Activated CD4-positive, alpha-beta T cell treated with anti-CD3 and anti-CD28 coated beads for 36 hours (primary cell): ENCODE measurements around the gene ASPG. TPM values are rescaled to one million over a fixed set of nuclear protein-coding genes. Genes with fewer than 3 reads are reported as not detected.

ENCODE experiments used
- ATAC-seq: fragments of 200-7000 bp; cut with Tn5 transposase; one replicate; pipeline ENCODE4 v1.10.0; 2021; ENCODE audit warnings: mild to moderate bottlenecking, moderate library complexity
- CTCF ChIA-PET: fragments of 350-600 bp; sonication (Branson Sonifier 250); formaldehyde crosslinking; loops from one replicate; lab custom pipeline; 2021; ENCODE audit warnings: antibody characterized with exemption; lab: Charles Lee
- POLR2A ChIA-PET: fragments of 350-600 bp; sonication (Branson Sonifier 250); formaldehyde crosslinking; loops from one replicate; lab custom pipeline; 2021; ENCODE audit warnings: antibody characterized with exemption, inconsistent platforms; lab: Charles Lee
- DNase-seq: peaks from one replicate; pipeline ENCODE4 v3.0.0-alpha.2; 2020
- H3K27ac Mint-ChIP-seq: one replicate; pipeline ENCODE4 v1.8.0; 2021; ENCODE audit warnings: mixed read lengths
- H3K27me3 Mint-ChIP-seq: one replicate; pipeline ENCODE4 v1.8.0; 2021; ENCODE audit warnings: mixed read lengths
- H3K36me3 Mint-ChIP-seq: one replicate; pipeline ENCODE4 v1.8.0; 2021; ENCODE audit warnings: low read depth, mixed read lengths
- H3K4me1 Mint-ChIP-seq: one replicate; pipeline ENCODE4 v1.8.0; 2021; ENCODE audit warnings: mixed read lengths
- H3K4me3 Mint-ChIP-seq: one replicate; pipeline ENCODE4 v1.8.0; 2021; ENCODE audit warnings: mild to moderate bottlenecking, moderate library complexity, mixed read lengths
- H3K9me3 Mint-ChIP-seq: one replicate; pipeline ENCODE4 v1.8.0; 2021; ENCODE audit warnings: low read depth, mixed read lengths
- intact Hi-C, 2 experiments: fragments of 100-400 bp; cut with DNase I in 1 of 2; cut with micrococcal nuclease in 1 of 2; formaldehyde crosslinking; loops; one replicate each; pipeline versions ENCODE4 v1.14.2 to v1.15.1; 2022 to 2024; cut with DNase I, micrococcal nuclease
- total RNA-seq, 2 experiments: library from RNA; stranded (reverse); gene quantifications; one replicate each; pipeline ENCODE4 v1.2.3, GENCODE V29; 2021

Gene ASPG
- total RNA-seq: not detected

DNA sequence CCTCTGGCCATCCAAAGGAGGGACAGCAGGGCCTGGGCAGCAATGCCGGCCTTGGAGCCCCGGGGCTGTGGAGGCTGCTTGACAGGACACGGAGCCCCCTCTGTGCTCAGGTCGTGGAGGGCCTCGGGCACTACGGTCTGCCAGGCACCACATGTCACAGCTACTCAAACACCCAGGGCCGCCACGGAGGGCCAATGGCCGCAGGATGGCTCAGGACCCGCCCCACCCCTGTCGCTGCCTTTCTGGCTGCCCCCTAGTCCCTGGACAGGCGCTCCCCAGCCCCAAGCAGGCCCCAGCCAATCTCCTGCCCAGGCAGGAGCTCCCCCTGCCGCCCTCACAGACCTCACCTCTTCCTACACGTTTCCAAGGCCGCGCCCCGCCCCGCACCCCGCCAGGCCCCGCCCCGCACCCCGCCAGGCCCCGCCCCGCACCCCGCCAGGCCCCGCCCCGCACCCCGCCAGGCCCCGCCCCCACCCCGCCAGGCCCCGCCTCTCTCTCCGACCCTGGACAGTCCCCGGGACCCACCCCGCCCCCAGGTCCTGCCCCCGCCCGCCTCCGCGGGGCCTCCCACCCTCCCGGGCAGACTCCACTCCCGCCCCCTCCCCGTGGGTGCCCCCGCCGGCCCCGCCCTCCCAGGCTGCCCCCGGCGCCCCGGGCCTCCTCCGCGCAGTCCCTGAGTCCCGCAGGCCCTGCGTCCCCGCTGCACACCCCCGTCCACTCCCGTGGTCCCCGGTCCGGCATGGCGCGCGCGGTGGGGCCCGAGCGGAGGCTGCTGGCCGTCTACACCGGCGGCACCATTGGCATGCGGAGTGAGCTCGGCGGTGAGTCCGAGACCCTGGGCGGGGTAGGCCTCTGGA is at the start of gene ASPG:
ASPG (plus strand) TSS at position 669 of the 857 bp plus-strand sequence; CDS start at position 740, 71 bp downstream.
- Mint-ChIP-seq H3K4me3 (no peak within 1 kb of the TSS), H3K27me3 (peaks cover 10% of the 10 kb centered on the region), H3K36me3 (no peaks in the 10 kb centered on the region), H3K9me3 (no peaks in the 10 kb centered on the region), H3K4me1 (no peaks in the 10 kb centered on the region), H3K27ac (no peak within 1 kb of the TSS)
- ChIA-PET CTCF (no interaction called here), POLR2A (no interaction called here)
- ATAC-seq (peak; percentile 64), DNase-seq (peak; percentile 43)
- intact Hi-C loops: no loop called here

DNA sequence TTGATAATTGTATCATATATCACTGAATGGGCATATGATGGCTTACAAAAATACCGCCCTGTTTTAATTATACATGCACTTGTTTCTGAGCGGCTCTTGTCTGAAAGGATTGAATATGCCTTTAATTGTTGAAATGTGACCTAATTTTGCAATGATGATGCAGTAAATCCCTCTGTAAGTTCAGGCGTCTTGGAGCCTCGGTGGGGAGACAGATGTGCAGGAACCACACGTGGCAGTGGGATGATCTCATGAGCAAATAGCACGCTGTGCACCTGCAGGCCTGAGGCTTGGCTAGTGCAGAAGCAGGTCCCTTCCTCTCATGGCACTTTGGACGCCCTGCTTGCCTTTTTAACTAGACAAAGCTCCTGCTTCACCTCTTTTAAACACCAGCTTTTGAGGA is 49.3 kb upstream of the ASPG start:
- Mint-ChIP-seq H3K27ac (no peak overlapping the region), H3K4me1 (no peaks in the 10 kb centered on the region), H3K27me3 (peaks cover 20% of the 10 kb centered on the region), H3K4me3 (no peak overlapping the region), H3K36me3 (no peaks in the 10 kb centered on the region), H3K9me3 (no peaks in the 10 kb centered on the region)
- CTCF ChIA-PET: interaction anchor here (0.8 to 1.4 kb wide), 2 partner anchors 19 to 41 kb away, joined by 3 to 4 read pairs; no protein-coding TSS in a partner anchor
- intact Hi-C loops: no loop called here
- ATAC-seq: no peak
- POLR2A ChIA-PET: no interaction called here
- DNase-seq: no peak

DNA sequence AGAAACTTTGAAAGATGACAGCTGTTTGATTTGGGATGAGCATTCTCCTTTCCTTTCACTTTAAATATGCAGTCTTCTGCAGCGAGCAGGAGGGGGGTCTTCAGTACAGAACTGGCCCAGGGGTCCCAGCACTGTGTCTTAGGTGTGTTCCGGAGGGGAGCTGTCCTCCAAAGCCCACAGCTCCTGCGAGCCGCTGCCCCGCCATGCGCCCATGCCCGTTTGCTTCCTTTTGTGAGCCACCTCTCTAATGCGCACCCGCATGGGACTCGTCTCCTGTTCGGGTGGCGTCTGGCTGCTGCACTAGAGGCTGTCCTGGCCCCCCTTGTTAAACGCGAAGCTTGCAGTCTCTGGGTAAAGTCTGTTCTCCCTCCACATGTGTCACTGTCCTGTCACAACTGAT is 48.4 kb upstream of the ASPG start:
- ATAC-seq (no peak), DNase-seq (no peak)
- Mint-ChIP-seq H3K36me3 (no peaks in the 10 kb centered on the region), H3K27ac (no peak overlapping the region), H3K4me1 (no peaks in the 10 kb centered on the region), H3K9me3 (no peaks in the 10 kb centered on the region), H3K4me3 (no peak overlapping the region), H3K27me3 (peaks cover 20% of the 10 kb centered on the region)
- ChIA-PET CTCF (interaction anchor here (1.0 kb wide), 1 partner anchor 41 kb away, joined by 3 read pairs; no protein-coding TSS in a partner anchor), POLR2A (no interaction called here)
- intact Hi-C loops: no loop called here

DNA sequence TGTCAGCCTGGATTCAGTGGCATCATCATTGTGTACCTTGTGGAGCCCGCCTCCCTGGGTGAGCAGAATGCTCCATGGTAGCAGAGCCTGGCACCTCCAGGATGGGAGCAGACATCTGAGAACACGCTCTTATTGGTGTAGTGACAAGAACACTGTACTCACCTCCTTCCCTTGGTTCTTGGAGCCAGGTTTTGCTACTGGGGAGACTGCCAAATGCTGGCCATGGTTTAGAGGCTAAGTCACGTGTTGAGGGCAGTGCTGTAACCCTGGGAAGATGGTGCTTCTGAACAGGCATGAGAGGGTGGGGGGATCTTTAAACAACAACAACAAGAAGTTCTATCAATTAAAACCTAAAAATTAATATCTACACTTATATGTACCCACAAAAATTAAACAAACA is 47.6 kb upstream of the ASPG start:
- no peaks in the 10 kb centered on the region for H3K36me3 Mint-ChIP-seq
- intact Hi-C loops: no loop called here
- no peak overlapping the region for H3K27ac Mint-ChIP-seq
- peaks cover 15% of the 10 kb centered on the region for H3K27me3 Mint-ChIP-seq
- no peaks in the 10 kb centered on the region for H3K4me1 Mint-ChIP-seq
- no peak overlapping the region for H3K4me3 Mint-ChIP-seq
- DNase-seq: no peak
- ChIA-PET CTCF (interaction anchor here (1.0 kb wide), 1 partner anchor 40 kb away, joined by 3 read pairs; no protein-coding TSS in a partner anchor), POLR2A (no interaction called here)
- no peak for ATAC-seq
- H3K9me3 Mint-ChIP-seq: no peaks in the 10 kb centered on the region

DNA sequence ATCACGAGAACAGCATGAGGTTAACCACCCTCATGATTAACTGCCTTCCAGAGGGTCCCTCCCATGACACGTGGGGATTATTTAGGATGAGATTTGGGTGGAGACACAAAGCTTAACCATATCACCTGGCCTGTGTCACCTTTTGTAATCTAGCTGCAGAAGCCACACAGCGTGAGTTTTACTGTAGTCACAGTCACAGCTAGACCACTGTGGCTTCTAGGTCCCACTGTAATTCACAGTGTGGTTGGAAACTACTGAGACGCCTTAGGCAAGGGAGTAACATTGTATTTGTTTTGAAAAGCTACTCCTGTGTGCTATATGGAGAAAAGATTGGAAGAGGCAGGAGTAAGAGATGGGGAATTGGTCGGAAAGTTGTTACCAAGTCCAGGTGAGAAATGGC is 46.3 kb upstream of the ASPG start:
- DNase-seq (no peak), ATAC-seq (no peak)
- peaks cover 13% of the 10 kb centered on the region for H3K27me3 Mint-ChIP-seq
- H3K9me3 Mint-ChIP-seq: no peaks in the 10 kb centered on the region
- H3K36me3 Mint-ChIP-seq: no peaks in the 10 kb centered on the region
- CTCF ChIA-PET: no interaction called here
- H3K4me1 Mint-ChIP-seq: no peaks in the 10 kb centered on the region
- no peak overlapping the region for H3K27ac Mint-ChIP-seq
- intact Hi-C loops: no loop called here
- POLR2A ChIA-PET: no interaction called here
- H3K4me3 Mint-ChIP-seq: no peak overlapping the region

DNA sequence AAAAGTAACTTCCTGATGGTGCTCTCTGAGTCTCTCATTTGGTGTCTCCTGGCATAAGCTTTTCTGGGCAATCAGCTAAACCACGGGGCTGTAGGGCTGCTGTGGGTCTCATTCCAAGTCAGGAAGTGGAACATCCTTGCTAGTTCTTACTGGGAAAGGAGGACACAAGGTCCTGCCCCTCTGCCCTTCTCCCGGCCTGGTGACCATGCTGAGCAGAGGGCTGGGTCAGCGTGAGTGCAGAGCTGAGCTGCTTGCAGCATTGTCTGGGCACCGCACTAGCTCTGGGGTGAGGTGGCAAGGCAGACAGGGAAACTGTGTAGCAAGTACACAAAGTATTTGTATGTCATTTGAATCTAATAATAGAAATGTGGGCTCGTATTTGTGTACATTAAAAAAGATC is 45.0 kb upstream of the ASPG start:
- Mint-ChIP-seq H3K27me3 (peaks cover 14% of the 10 kb centered on the region), H3K27ac (no peak overlapping the region), H3K36me3 (no peaks in the 10 kb centered on the region), H3K4me1 (no peaks in the 10 kb centered on the region), H3K9me3 (no peaks in the 10 kb centered on the region), H3K4me3 (no peak overlapping the region)
- ATAC-seq (no peak), DNase-seq (no peak)
- ChIA-PET CTCF (no interaction called here), POLR2A (no interaction called here)
- intact Hi-C loops: no loop called here

DNA sequence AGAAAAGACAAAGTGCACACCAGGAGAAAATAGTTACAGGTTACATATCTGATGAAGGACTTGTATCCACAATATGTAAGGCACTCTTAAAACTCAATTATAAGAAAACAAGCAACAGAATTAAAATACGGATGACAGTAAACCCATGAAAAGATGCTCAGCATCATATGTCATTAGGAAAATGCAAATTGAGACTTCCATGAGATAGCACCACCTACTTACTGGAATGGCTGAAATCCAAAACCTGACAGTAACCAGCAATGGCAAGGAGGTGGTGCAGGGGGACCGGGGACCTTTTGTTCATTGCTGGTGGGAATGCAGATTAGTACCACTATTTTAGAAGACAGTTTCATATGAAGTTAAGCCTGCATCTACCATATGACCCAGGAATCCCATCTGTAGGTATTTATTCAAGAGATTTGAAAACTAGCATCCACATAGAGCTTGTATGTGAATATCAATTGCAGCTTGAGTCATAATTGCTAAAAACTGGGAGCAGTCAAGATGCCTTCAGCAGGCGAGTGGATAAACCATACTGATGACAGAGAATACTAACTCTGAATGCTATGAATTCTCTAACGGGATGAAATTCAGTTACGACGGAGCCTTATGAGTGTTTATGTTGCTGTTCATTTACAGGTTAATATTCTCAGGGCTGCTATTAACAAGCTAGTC is 43.9 kb upstream of the ASPG start:
- H3K9me3 Mint-ChIP-seq: no peaks in the 10 kb centered on the region
- no peak overlapping the region for H3K27ac Mint-ChIP-seq
- peaks cover 16% of the 10 kb centered on the region for H3K27me3 Mint-ChIP-seq
- H3K36me3 Mint-ChIP-seq: no peaks in the 10 kb centered on the region
- no peak overlapping the region for H3K4me3 Mint-ChIP-seq
- CTCF ChIA-PET: no interaction called here
- DNase-seq (no peak), ATAC-seq (no peak)
- POLR2A ChIA-PET: no interaction called here
- intact Hi-C loops: no loop called here
- no peaks in the 10 kb centered on the region for H3K4me1 Mint-ChIP-seq

DNA sequence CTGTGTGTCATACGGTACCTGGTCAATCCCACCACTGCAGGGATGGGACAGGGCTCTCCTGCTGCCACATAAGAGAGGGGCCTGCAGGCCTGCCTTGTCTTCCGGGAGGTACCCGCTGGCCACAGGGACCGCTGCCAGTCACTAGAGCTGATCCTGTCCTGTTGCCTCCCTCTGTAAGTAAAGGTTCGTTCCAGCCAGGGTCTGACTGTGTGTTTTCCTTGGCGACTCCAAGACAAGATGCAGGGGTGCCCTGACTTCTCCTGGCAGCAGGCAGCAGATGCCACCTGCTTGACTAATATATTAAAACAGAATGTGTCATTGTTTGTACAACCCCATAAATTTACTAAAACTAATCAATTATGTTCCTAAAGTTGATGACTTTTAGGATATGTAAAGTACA is 41.5 kb upstream of the ASPG start:
- DNase-seq: no peak
- intact Hi-C loops: no loop called here
- Mint-ChIP-seq H3K27ac (no peak overlapping the region), H3K27me3 (peaks cover 13% of the 10 kb centered on the region), H3K36me3 (no peaks in the 10 kb centered on the region), H3K4me3 (no peak overlapping the region), H3K9me3 (no peaks in the 10 kb centered on the region), H3K4me1 (no peaks in the 10 kb centered on the region)
- CTCF ChIA-PET: no interaction called here
- ATAC-seq: no peak
- POLR2A ChIA-PET: no interaction called here

DNA sequence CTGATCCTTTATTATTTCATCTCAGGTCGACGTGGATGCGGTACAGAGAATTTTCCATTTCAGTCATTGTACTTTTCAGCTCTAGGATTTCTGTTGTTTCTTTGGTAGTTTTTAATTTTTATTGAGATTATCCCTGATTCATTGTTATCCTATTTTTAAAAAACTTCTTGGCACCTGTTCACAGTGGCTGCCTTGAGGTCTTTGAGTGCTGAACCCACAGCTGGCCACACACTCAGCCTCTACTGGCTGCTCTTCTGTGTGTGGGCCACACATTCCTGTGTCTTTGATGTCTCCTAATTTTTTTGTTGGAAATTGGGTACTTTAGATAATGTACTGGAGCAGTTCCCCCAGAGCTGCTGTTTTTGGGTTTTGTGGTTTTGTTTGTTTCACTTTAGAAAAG is 37.7 kb upstream of the ASPG start:
- no peaks in the 10 kb centered on the region for H3K36me3 Mint-ChIP-seq
- H3K27me3 Mint-ChIP-seq: peaks cover 7% of the 10 kb centered on the region
- ChIA-PET CTCF (interaction anchor here (0.6 to 1.1 kb wide), 3 partner anchors 30 to 103 kb away, joined by 3 to 4 read pairs (median 3); no protein-coding TSS in a partner anchor), POLR2A (no interaction called here)
- intact Hi-C loops: no loop called here
- no peak overlapping the region for H3K27ac Mint-ChIP-seq
- no peaks in the 10 kb centered on the region for H3K4me1 Mint-ChIP-seq
- no peaks in the 10 kb centered on the region for H3K9me3 Mint-ChIP-seq
- H3K4me3 Mint-ChIP-seq: no peak overlapping the region
- no peak for ATAC-seq
- DNase-seq: no peak

DNA sequence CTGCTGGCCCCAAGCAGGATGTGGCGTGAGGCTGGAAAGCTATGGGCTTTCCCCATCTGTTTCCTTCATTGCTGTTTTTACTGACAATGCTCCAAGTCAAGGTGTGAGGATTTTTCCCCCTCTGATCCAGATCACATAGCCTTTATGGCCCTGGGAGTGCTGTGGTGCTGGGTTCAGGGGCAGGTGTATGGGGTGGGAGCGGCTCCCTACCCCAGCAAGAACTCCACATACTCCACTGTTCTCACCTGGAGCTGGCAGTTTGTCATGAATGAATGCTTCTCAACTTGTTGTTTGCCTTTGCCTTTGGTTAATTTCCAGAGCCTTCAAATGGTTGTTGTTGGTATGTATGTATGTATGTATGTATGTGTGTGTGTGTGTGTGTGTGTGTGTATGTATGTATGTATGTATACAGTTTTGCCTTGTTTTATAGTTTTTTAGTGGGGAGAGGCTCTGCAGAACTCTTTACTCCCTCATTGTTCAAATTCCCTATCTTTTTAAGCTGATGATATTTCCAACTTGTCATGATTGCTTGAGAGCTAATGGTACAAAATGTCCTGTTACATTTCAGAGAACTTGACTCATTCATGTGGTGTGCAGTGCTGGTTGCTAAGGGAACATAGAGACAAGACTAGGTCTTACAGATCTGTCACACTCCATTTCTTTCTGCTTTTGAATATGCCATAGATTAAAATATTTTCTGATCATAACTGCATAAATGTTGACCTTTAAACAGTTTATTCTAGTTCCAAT is 36.6 kb upstream of the ASPG start:
- H3K27ac Mint-ChIP-seq: no peak overlapping the region
- no peaks in the 10 kb centered on the region for H3K36me3 Mint-ChIP-seq
- no peaks in the 10 kb centered on the region for H3K9me3 Mint-ChIP-seq
- ATAC-seq (no peak), DNase-seq (no peak)
- no peak overlapping the region for H3K4me3 Mint-ChIP-seq
- H3K4me1 Mint-ChIP-seq: no peaks in the 10 kb centered on the region
- intact Hi-C loops: no loop called here
- peaks cover 7% of the 10 kb centered on the region for H3K27me3 Mint-ChIP-seq
- POLR2A ChIA-PET: no interaction called here
- CTCF ChIA-PET: interaction anchor here (0.8 to 1.1 kb wide), 2 partner anchors 29 to 45 kb away, joined by 3 to 4 read pairs; no protein-coding TSS in a partner anchor

DNA sequence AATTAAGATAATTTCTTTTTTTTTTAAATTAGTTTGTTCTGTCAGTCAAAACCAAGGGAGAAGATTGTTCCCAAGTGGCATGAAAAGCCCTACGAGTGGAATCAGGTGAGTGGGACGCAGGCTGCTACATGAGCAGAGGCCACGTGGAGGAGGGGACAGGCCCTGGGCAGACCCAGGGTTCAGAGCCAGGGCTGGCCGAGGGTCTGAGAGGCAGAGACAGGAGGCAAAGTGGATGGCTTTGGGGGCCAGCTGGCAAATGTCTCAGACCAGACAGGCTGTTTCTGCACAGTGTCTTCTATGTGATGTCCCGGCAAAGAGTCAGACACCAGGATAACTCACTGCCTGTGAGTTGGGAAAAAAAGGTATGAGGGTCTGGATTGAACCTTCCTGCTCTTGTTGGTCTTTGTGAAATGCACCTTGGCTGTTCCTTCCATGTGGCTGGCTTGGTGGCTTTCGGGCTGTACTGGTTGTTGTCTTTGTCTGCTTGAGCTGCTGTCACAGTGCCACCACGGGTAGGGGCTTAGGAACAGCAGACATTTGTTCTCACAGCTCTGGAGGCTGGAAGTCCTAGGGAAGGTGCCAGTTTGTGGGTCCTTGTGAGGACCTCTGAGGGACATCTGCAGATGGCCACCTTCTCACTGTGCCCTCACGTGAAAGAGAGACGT is 35.8 kb upstream of the ASPG start:
- no peaks in the 10 kb centered on the region for H3K36me3 Mint-ChIP-seq
- H3K9me3 Mint-ChIP-seq: no peaks in the 10 kb centered on the region
- intact Hi-C loops: no loop called here
- DNase-seq (no peak), ATAC-seq (no peak)
- ChIA-PET POLR2A (no interaction called here), CTCF (interaction anchor here (1.3 kb wide), 1 partner anchor 28 kb away, joined by 3 read pairs; no protein-coding TSS in a partner anchor)
- no peak overlapping the region for H3K4me3 Mint-ChIP-seq
- peaks cover 13% of the 10 kb centered on the region for H3K27me3 Mint-ChIP-seq
- no peaks in the 10 kb centered on the region for H3K4me1 Mint-ChIP-seq
- no peak overlapping the region for H3K27ac Mint-ChIP-seq
